ENCODE measurements around the gene VSTM2B. TPM values are rescaled to one million over a fixed set of nuclear protein-coding genes. Genes with fewer than 3 reads are reported as not detected.

Gene VSTM2B
- total RNA-seq, 1 donor from 2014 or later = not detected

DNA sequence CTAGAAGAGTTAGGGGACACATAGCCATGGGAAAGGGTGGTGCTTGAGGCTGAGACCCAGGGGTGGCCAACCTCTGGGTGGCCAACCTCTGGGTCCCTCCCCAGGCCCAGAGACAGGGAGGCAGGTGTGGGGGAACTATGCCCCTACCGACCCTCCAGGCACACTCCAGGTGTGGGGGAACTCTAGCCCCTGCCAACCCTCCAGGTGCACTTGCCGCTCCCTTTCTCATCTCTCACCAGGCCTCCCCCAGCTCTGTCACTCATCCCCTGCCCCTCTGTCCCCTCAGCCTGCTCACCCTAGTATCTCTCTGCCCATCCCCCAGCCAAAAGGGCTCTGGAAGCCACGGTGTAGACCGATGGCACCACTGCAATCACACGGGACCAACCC is 10.6 kb upstream of the VSTM2B start:
- intact Hi-C loops (cut with micrococcal nuclease) = no loop called here

DNA sequence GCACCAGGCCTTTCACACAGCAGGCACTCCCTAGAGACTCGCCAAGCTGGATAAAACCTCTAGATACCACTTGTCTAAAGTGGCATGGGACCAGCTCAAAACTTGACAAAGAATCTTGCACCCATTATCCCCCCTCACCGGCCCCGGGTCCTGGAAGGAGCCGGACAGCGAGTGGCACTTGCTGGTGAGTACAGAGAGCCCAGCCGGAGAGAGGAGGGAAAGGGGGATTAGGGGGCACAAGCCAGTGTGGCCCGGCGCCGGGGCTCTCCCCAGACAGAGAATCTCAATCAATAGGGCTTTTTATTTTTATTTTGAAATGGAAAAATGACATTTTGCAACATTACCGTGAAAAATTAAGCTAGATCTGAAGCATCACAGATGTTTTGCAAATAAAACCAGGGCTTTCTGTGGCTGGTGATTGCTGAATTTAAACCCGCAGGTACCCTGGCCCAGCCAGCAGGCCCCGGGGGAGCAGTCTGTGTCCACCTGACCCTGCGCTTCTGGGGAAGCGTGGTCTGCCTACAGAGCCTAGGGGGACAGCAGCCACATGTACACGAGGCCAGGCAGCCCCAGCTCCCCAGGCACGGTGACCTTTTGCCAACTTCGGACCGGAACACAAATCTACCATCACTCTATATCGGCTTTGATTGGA is 10.0 kb upstream of the VSTM2B start:
- intact Hi-C loops (cut with micrococcal nuclease) = no loop called here

DNA sequence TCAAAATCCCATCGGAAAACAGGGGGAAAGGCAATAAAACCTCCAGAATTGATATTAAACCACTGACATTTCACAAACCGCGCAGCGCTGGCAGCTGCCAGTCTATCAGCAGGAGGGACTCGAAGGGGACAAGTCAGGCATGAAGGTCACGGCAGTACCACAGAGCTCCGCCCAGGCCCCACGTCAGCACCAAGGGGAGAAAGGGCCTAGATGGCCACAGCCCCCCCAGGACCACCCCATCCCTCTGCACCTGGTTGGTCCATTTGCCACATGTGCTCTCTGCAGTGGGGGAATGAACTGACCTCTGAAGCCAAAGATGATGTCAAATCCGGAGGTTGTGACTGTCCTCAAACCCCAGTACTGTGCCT is 9.5 kb upstream of the VSTM2B start:
- intact Hi-C loops (cut with micrococcal nuclease) = no loop called here

DNA sequence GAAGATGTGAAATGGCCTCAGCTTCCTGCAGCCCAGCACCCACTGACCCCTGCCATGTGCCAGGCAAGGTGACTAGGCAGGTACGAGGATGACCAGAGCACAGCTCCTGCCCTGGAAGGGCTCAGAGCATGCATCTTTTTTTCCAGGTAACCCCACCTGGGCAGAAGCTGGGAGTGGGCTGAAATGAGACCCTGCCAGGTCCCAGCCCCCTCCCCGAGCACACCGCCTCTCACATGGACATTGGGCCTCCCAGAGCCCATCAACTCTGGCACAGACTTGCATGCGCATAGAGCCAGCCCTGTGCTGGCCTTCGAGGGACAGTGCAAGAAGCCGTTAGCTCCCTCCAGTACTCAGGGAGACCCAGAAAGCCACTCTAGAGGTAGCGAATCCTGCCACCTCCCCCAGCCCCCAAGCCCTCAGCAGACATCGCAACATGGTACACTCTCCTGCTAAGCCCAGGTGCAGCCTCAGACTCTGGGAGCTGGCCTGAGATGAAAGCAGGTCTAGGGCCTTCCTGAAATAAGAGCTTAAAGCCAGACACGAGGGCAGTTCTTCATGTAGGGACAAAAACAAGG is 8.9 kb upstream of the VSTM2B start:
- intact Hi-C loops (cut with micrococcal nuclease) = no loop called here

- intact Hi-C loops (cut with micrococcal nuclease) = no loop called here
Observed at GRCh38 chr19:29517412-29517811, 8.4 kb upstream of the VSTM2B start.

- intact Hi-C loops (cut with micrococcal nuclease) = no loop called here
Observed at GRCh38 chr19:29517946-29518345, 7.8 kb upstream of the VSTM2B start.

DNA sequence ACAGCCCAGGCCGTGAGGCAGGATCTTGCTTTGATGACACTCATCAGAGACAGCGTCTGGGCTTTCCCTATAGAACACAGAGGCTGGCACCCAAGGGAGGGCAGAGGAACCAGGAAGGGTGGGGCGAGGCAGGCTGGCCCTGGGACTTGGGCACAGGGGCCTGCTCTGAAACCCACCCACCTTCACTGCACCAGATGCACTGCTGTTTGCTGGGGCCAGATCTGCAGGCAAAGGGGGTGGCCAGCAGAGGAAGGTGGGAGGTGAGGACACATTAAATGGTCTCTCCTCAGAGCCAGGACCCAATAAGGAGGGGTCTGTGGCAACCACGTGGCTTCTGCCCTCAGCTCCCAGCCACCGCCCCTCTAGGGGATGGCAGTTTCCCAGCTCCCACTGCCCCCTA is 6.6 kb upstream of the VSTM2B start:
- intact Hi-C loops (cut with micrococcal nuclease) = no loop called here

- intact Hi-C loops (cut with micrococcal nuclease) = loop anchor here (10.0 kb wide), 2 partner anchors 255 to 1835 kb away; no protein-coding TSS in a partner anchor
Observed at GRCh38 chr19:29519931-29520330, 5.9 kb upstream of the VSTM2B start.

DNA sequence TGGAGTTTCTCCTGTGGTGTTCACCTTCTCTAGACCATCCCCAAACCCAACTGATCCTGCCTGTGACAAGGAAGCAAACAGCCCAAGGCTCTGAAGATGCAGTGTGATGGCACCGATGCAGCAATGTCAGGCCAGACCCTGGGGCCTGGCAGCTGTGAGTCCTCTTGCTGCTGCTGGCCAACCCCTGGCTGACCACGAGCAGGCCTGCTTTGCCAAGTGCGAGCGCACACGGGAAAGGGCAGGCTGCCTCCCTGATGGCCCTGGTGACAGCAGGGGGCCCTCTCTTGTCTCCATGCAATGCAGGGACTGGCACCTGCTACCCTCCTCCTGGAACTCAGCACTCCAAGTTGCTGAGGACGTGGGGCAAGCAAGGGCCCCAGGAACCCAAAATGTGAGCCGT is 5.4 kb upstream of the VSTM2B start:
- intact Hi-C loops (cut with micrococcal nuclease) = loop anchor here (10.0 kb wide), 2 partner anchors 256 to 1834 kb away; no protein-coding TSS in a partner anchor

- intact Hi-C loops (cut with micrococcal nuclease) = loop anchor here (10.0 kb wide), 2 partner anchors 257 to 1833 kb away; no protein-coding TSS in a partner anchor
Observed at GRCh38 chr19:29521291-29522075, 4.3 kb upstream of the VSTM2B start.

DNA sequence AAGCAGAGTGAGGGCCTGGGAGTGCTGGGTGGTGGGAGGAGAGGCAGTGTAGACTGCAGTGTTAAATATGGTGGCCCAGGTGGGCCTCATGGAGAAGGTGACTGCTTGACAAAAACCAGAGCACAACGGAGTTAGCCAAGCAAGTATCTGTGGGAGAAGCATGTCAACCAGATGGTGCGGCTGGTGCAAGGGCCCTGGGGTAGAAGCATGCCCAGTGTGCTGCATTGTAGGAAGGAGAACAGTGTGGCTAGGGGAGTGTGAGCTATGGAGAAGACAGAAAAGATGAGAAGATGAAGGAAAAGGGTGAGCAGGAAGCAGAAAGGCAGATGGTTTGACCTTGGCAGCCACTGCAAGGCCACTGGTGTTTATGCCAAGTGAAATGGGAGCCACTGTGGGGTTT is 2.2 kb upstream of the VSTM2B start:
- intact Hi-C loops (cut with micrococcal nuclease) = loop anchor here (10.0 kb wide), 2 partner anchors 259 to 1831 kb away; no protein-coding TSS in a partner anchor

GRCh38 chr19:29524201-29524911 is 1.4 kb upstream of the VSTM2B start:
- intact Hi-C loops (cut with micrococcal nuclease) = loop anchor here (10.0 kb wide), 2 partner anchors 260 to 1830 kb away; no protein-coding TSS in a partner anchor

DNA sequence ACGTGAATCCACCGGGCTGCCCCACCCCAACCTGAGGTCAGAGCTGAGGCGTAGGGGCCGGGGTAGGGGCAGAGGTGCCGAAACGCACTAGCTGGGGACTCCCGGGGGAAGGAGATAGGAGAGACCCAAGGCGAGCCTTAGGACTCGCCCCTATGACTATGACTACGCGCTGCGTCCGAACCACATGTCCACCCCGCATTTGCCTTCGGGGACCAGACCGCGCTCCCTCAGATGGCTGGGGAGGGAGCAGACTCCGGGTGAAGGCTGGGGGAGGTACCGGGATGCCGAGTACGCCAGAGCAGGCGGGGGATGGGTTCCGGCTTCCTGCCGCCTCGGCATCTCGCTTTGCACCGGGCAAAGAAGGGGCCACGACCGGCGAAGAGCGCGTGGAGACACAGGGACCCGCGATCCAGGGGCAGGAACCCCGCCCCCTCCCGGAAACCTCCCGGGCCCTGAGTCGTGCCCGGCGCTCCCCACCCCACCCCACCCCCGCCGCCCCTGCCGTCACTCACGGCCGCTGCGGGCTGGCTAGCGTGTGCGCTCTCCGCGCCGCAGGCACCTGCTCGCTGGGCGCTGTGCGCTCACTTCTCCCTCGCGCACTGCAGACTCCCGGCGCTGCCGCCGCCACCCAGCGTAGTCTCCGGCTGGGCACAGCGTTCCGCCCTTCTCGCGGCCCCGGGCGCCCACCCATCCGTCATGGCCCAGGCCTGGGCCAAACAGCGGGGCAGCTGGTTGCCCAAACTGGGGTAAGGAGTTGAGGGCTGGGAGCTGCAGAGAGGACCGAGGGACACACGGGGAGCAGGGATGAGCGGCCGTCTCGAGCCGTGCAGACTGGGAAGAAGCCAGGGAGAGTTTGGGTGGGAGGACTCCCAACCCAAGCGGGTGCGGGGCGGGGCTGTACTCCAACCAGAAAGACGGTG is 622 bp upstream of the VSTM2B start:
- intact Hi-C loops (cut with micrococcal nuclease) = loop anchor here (5.0 to 10.0 kb wide), 3 partner anchors 192 to 1830 kb away; partner anchors contain the start of gene C19orf12

GRCh38 chr19:29526730-29527499 is 1.1 kb downstream of the VSTM2B start:
- intact Hi-C loops (cut with micrococcal nuclease) = loop anchor here (5.0 to 10.0 kb wide), 3 partner anchors 190 to 1828 kb away; partner anchors contain the start of gene C19orf12

GRCh38 chr19:29527500-29528328 is 1.9 kb downstream of the VSTM2B start:
- intact Hi-C loops (cut with micrococcal nuclease) = loop anchor here (2.0 to 10.0 kb wide), 4 partner anchors 190 to 1827 kb away; partner anchors contain the start of gene C19orf12

DNA sequence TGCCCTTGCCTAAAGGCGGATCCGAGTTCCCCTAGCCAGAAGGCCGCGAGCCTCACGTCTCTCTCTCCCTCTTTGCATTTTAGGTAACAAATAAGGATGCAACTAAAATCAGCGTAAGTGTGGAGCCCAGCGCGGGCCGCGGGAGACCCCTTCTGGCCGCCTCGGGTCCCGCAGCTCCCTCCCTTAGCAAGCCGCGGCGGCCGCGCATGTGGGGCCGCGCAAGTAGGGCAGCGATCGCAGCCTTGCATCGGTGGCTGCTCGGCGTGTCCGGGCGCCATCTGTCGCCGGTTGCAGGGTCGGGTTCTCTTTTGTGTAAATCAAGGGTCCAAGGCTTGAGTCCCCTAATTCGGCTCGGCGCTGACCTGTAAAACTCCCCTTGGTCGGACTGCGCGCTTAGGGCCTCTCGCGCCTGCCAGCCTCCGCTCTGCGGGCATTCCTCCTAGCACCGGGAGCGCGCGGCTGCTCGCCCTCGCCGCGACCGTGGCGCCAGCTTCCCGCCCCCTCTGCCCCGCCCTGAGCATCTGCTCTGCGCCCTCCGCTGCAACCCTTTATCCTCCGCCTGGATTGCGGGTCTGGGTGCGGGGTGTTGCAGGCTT is 2.7 kb downstream of the VSTM2B start:
- intact Hi-C loops (cut with micrococcal nuclease) = loop anchor here (2.0 to 10.0 kb wide), 4 partner anchors 189 to 1826 kb away; partner anchors contain the start of gene C19orf12

DNA sequence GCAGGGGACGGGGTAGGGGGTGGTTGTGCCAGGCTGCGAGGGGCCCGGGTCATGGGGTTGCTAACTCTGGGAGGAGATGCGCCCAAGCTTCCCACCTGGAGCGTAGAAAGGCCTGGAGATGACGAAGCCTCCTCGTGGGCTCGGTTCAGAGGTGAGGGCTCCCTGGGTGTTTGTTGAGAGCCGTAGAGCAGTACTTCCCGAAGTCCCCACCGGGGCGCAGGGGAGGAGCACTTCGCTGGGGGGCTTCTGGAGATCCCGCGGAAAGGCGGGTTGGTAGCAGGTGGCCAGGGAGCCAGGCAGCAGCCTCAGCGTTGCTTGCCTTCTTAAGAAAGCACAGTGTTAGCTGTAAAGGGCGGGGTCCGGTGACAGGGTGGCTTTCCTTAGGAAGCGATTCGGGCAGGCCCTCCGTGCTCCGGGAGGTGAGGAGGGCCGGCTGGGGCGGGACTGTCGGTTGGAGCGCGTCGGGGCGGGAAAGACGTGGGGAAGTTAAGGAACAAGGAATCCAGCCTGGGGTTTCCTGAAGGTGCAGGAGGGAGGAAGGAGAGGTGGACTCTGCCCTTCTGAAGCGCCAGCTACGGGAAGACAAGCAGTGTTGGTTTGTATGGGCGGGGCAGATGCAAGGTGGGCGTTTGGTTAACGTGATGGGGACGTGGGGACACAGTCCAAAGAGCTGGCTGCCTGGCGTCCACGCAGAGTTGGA is 3.3 kb downstream of the VSTM2B start:
- intact Hi-C loops (cut with micrococcal nuclease) = loop anchor here (2.0 to 10.0 kb wide), 4 partner anchors 188 to 1826 kb away; partner anchors contain the start of gene C19orf12
